SK-N-SH treated with all-trans-retinoic acid at 6 μM for 48 hours (cell line): ENCODE results near the gene THRB.
A peak's percentile ranks its signal among the peaks of the same experiment; 100 is the strongest.

Experiments
- ATAC-seq: fragments of 200-7000 bp; cut with Tn5 transposase; 3 replicates; pipeline ENCODE4 v1.9.1; 2020; ENCODE audit warnings: mild to moderate bottlenecking, moderate library complexity
- ARNTL ChIP-seq: fragments of 450-650 bp; formaldehyde crosslinking; IDR thresholded peaks from 2 replicates; pipeline ENCODE4 v1.5.0; 2020; ENCODE audit warnings: low read depth, mild to moderate bottlenecking, moderate library complexity, borderline replicate concordance
- BACH2 ChIP-seq: fragments of 250-450 bp; sonication (Bioruptor Pico); IDR thresholded peaks from 2 replicates; pipeline ENCODE4 v1.9.0; 2021; ENCODE audit warnings: mild to moderate bottlenecking, borderline replicate concordance
- CREB5 ChIP-seq: fragments of 250-450 bp; sonication (Bioruptor Pico); IDR thresholded peaks from 2 replicates; pipeline ENCODE4 v1.5.1; 2020; ENCODE audit warnings: low read depth, mild to moderate bottlenecking, moderate library complexity
- CSDC2 ChIP-seq: fragments of 250-450 bp; sonication (Bioruptor Pico); IDR thresholded peaks from 2 replicates; pipeline ENCODE4 v1.5.0; 2020; ENCODE audit warnings: mild to moderate bottlenecking, moderate library complexity
- CSRNP3 ChIP-seq: fragments of 250-450 bp; sonication (Bioruptor Pico); IDR thresholded peaks from 2 replicates; pipeline ENCODE4 v1.5.1; 2021; ENCODE audit warnings: mild to moderate bottlenecking, moderate library complexity
- ESRRG ChIP-seq: fragments of 250-450 bp; sonication (Bioruptor Pico); IDR thresholded peaks from 2 replicates; pipeline ENCODE4 v1.6.1; 2021; ENCODE audit warnings: mild to moderate bottlenecking
- GLIS3 ChIP-seq: fragments of 250-450 bp; sonication (Bioruptor Pico); IDR thresholded peaks from 2 replicates; pipeline ENCODE4 v1.5.0; 2020; ENCODE audit warnings: mild to moderate bottlenecking, moderate library complexity
- ISL1 ChIP-seq: fragments of 250-450 bp; sonication (Bioruptor Pico); IDR thresholded peaks from 2 replicates; pipeline ENCODE4 v2.1.2; 2022; ENCODE audit warnings: mild to moderate bottlenecking, moderate library complexity
- OSR1 ChIP-seq: fragments of 250-450 bp; sonication (Bioruptor Pico); IDR thresholded peaks from 2 replicates; pipeline ENCODE4 v1.8.0; 2022; ENCODE audit warnings: moderate library complexity, mild to moderate bottlenecking, inconsistent platforms
- PATZ1 ChIP-seq: fragments of 250-450 bp; sonication (Bioruptor Pico); IDR thresholded peaks from 2 replicates; pipeline ENCODE4 v1.8.0; 2020; ENCODE audit warnings: mild to moderate bottlenecking, moderate library complexity, borderline replicate concordance
- POU6F1 ChIP-seq: fragments of 250-450 bp; sonication (Bioruptor Pico); IDR thresholded peaks from 2 replicates; pipeline ENCODE4 v1.8.0; 2021; ENCODE audit warnings: low read depth, mild to moderate bottlenecking, moderate library complexity, borderline replicate concordance
- SNAI2 ChIP-seq: fragments of 250-450 bp; sonication (Bioruptor Pico); IDR thresholded peaks from 2 replicates; pipeline ENCODE4 v1.5.0; 2020; ENCODE audit warnings: mild to moderate bottlenecking, moderate library complexity
- TCF4 ChIP-seq: fragments of 250-450 bp; sonication (Bioruptor Pico); IDR thresholded peaks from 2 replicates; pipeline ENCODE4 v1.8.0; 2021; ENCODE audit warnings: mild to moderate bottlenecking, moderate library complexity, borderline replicate concordance
- TOX ChIP-seq: fragments of 250-450 bp; sonication (Bioruptor Pico); IDR thresholded peaks from 2 replicates; pipeline ENCODE4 v1.8.0; 2021; ENCODE audit warnings: mild to moderate bottlenecking, moderate library complexity, borderline replicate concordance
- TSHZ2 ChIP-seq: fragments of 250-450 bp; sonication (Bioruptor Pico); IDR thresholded peaks from 2 replicates; pipeline ENCODE4 v1.5.0; 2020; ENCODE audit warnings: mild to moderate bottlenecking, moderate library complexity
- ZFP3 ChIP-seq: fragments of 250-450 bp; sonication (Bioruptor Pico); IDR thresholded peaks from 2 replicates; pipeline ENCODE4 v1.5.0; 2020; ENCODE audit warnings: mild to moderate bottlenecking, moderate library complexity
- ZFP30 ChIP-seq: fragments of 450-650 bp; formaldehyde crosslinking; IDR thresholded peaks from 2 replicates; pipeline ENCODE4 v1.5.0; 2022; ENCODE audit warnings: mild to moderate bottlenecking, moderate library complexity
- ZNF565 ChIP-seq: fragments of 450-650 bp; formaldehyde crosslinking; conservative IDR thresholded peaks from 2 replicates; pipeline ENCODE4 v1.5.0; 2020; ENCODE audit warnings: low read depth, mild to moderate bottlenecking, moderate library complexity
- ZNF70 ChIP-seq: fragments of 450-650 bp; formaldehyde crosslinking; IDR thresholded peaks from 2 replicates; pipeline ENCODE4 v1.5.0; 2020; ENCODE audit warnings: mild to moderate bottlenecking, moderate library complexity
- ZNF8 ChIP-seq: fragments of 450-650 bp; formaldehyde crosslinking; IDR thresholded peaks from 2 replicates; pipeline ENCODE4 v1.5.0; 2020; ENCODE audit warnings: mild to moderate bottlenecking, moderate library complexity

The THRB gene

GRCh38 chr3:24162929-24163328, 331.7 kb downstream of the THRB start:
- no peak for TF ChIP-seq CREB5
- TF ChIP-seq ZNF70 (CRISPR knock-in tag) = no peak
- no peak for TF ChIP-seq CSRNP3 (CRISPR knock-in tag)
- TF ChIP-seq ZNF565 = no peak
- no peak for TF ChIP-seq ESRRG (CRISPR knock-in tag)
- TF ChIP-seq PATZ1 (CRISPR knock-in tag) = no peak
- TF ChIP-seq TCF4 = no peak
- no peak for TF ChIP-seq ZFP30 (CRISPR knock-in tag)
- TF ChIP-seq POU6F1 (CRISPR knock-in tag) = no peak
- no peak for TF ChIP-seq BACH2 (CRISPR knock-in tag)
- TF ChIP-seq ARNTL (CRISPR knock-in tag) = no peak
- no peak for TF ChIP-seq TOX (CRISPR knock-in tag)
- TF ChIP-seq ZNF8 (CRISPR knock-in tag) = no peak
- no peak for TF ChIP-seq ZFP3
- TF ChIP-seq ISL1 = no peak
- TF ChIP-seq GLIS3 (CRISPR knock-in tag) = no peak
- no peak for TF ChIP-seq CSDC2 (CRISPR knock-in tag)
- no peak for ATAC-seq

- TF ChIP-seq ZFP30 (CRISPR knock-in tag) (no peak), CSRNP3 (CRISPR knock-in tag) (no peak), OSR1 (CRISPR knock-in tag) (no peak), TSHZ2 (CRISPR knock-in tag) (no peak), ZNF8 (CRISPR knock-in tag) (no peak), ZNF565 (no peak), GLIS3 (CRISPR knock-in tag) (no peak), TCF4 (no peak), CREB5 (no peak), SNAI2 (CRISPR knock-in tag) (no peak)
- ATAC-seq = peak; percentile 47; the same call in 2 of the 3 replicates
These were observed 332.8 kb downstream of the THRB start for GRCh38 chr3:24161841-24162240.
